ENCODE data around the gene TEX2.

Gene TEX2, protein sequence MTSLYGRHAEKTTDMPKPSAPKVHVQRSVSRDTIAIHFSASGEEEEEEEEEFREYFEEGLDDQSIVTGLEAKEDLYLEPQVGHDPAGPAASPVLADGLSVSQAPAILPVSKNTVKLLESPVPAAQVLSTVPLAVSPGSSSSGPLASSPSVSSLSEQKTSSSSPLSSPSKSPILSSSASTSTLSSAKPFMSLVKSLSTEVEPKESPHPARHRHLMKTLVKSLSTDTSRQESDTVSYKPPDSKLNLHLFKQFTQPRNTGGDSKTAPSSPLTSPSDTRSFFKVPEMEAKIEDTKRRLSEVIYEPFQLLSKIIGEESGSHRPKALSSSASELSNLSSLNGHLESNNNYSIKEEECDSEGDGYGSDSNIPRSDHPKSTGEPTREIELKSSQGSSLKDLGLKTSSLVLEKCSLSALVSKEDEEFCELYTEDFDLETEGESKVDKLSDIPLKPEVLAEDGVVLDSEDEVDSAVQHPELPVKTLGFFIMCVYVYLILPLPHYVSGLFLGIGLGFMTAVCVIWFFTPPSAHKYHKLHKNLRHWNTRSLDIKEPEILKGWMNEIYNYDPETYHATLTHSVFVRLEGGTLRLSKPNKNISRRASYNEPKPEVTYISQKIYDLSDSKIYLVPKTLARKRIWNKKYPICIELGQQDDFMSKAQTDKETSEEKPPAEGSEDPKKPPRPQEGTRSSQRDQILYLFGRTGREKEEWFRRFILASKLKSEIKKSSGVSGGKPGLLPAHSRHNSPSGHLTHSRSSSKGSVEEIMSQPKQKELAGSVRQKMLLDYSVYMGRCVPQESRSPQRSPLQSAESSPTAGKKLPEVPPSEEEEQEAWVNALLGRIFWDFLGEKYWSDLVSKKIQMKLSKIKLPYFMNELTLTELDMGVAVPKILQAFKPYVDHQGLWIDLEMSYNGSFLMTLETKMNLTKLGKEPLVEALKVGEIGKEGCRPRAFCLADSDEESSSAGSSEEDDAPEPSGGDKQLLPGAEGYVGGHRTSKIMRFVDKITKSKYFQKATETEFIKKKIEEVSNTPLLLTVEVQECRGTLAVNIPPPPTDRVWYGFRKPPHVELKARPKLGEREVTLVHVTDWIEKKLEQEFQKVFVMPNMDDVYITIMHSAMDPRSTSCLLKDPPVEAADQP

DNA sequence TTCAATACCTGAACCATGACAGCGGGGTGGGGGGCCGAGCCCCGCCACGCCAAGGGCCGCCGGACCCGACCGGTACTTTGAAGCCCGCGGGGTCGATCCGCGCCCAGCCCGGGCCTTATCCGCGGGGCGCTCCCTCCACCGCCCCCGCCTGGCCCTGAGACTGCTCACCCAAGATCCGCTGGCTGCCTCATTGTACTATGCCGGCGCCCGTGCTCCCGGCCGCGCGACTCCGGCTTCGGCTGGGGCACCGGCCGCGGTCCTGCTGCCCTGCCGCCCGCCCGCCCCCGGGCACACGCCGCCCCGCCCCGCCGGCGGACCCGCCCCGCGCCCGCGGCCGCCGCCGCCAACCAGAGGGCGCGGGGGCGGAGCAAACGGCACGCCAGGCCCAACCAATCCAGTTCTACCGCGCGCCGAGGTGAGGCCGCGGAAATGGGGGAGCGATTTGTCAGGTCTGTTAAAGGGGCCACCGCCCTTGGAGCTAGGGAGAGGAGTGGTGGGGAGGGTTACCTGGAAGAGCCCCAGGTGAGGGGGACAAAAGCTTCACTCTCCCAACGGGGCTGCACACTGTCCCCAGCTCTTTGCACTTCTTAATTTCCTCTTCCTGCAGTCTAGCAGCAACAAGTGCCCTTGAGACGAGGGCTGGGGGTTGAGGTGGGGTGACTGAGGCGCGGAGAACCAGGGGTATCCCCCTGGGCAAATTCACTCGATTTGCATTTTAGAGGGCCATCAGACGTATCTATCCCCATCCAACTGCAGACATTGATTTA lies at the start of gene TEX2:
Gene TEX2, minus strand, starts transcription at position 261 of the 767 bp plus-strand sequence. CDS start 49,043 bp downstream, outside the sequence.
- DNase-seq, result peak; percentile 78

DNA sequence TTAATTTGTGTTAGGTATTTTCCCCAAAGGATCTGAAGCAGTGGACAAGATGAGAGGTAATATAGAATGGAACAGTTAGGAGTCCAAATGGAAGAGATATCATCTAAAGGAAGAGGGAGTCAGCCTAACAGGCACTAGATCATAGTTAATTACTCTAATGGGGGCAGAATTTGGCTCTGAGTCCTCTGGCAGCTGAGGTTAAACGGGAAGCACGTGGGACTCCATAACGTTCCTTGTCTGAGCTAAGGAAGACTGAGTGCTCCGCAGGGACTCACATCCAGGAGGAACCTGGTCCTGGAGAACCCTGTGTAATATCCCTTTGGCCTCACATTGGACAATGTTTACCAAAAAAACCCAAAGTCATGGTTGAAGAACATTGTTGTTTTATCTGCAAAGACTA lies 46.6 kb upstream of the TEX2 start:
- no peak for DNase-seq

DNA sequence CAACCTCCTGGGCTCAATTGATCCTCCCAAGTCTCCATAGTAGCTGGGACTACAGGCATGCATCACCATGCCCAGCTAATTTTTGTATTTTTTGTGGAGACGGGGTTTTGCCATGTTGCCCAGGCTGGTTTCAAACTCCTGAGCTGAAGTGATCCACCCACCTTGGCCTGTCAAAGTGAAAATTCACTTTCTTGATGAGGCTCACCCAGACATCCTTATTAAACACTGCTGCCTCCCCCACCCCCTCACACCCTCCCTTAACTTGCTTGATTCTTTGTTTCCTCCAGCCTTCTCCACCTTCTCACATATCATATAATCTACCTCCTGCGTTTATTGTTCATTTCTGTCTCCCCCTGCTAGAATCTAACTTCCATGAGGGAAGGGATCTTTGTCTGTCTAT lies 46.0 kb upstream of the TEX2 start:
- no peak for DNase-seq

DNA sequence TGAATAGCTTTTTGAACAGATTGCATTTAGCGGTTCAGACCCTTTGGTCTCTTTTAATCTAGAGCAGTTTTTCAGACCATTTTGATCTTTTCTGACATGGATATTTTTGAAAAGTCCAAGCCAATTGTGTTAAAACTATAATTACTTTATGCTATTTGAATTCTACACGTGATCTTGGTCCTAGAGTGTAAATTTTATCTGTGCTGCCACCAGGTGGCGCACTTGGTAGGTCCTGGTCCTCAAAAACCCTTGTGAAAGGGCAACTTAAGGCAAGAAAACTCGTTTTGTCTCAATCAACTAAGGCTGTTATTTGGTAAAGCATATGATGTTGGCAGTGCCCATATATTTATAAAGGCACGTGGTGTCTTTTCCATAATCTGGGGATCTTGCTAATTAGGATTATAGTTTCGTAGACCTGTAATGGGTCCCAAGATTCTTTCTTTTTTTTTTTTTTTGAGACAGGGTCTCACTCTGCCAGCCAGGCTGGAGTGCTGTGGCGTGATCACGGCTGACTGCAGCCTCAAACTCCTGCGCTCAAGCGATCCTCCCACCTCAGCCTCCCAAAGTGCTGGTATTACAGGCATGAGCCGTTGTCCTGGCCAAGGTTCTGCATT lies 43.9 kb upstream of the TEX2 start:
- peak; percentile 77 for DNase-seq

DNA sequence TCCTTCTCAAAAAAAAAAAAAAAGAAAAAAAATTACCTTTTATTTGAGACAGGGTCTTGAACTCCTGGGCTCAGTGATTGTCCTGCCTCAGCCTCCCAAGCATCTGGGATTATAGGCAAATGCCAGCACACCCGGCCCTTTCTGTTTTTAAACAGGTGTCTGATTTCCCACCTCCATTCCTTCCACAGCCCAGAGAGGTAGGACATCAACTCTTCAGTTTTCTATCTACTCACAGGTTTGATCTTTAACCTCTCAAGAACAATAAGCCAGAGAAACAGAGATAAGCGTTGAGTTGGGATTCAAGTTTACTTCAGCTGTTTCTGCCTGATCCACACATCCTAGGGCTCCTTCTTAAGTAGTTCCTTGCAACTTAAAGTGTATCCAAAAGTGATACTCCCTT lies 41.5 kb upstream of the TEX2 start:
- no peak for DNase-seq

DNA sequence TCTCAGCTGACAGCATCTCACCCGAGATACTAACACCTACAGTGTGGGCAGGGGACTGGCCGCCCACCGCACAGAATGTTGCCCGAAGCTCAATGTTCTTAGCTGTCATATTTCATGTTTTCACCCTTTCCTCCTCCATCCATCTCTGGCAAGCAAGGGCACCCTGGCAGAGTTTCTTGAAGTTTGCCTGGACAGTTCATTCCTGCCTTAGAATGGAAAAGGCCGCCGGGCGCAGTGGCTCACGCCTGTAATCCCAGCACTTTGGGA lies 37.6 kb upstream of the TEX2 start:
- DNase-seq, result no peak

DNA sequence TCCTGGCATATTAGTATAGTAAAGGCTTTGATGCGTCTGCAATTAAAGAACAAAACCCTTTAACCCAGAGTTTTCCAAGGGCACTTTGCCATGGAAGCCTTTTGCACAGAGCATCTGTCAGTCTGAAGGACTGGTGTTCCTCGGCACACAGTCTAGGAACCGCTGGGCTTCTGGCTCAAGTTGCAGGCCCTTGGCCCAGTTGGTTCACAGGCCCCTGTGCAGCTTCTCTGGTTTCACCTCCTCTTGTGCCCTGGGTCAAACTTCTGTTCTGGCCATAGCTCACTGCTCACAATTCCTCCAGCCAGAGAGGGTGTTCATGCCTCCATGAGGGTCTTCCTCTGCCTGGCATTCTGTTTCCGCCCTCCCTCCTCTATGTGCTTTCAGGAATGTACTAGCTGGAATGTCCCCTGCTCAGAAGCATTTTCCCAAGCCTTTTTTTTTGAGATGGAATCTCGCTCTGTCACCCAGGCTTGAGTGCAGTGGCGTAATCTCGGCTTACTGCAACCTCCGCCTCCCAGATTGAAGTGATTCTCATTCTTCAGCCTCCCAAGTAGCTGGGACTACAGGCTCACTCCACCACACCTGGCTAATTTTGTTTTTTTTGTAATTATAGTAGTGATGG lies 34.5 kb upstream of the TEX2 start:
- no peak for DNase-seq

DNA sequence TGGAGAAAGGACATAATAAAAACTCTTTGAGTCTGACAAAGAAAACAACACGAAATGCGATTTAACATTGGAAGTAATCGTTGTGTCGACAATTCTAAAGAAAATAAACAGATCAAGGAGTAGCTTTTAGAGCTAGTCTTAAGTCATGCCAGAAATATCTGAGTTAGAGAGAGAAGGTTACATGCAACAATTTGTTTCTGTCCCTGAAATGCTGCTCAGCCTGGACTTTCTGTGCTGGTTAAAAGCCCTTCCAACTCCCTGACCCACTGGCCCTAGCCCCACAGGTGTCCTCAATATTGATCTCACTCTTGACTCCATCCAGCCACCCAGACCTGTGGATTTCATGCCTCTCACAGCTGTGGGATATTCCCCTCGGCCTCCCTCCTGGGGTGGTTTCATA lies 33.2 kb upstream of the TEX2 start:
- DNase-seq, result no peak

DNA sequence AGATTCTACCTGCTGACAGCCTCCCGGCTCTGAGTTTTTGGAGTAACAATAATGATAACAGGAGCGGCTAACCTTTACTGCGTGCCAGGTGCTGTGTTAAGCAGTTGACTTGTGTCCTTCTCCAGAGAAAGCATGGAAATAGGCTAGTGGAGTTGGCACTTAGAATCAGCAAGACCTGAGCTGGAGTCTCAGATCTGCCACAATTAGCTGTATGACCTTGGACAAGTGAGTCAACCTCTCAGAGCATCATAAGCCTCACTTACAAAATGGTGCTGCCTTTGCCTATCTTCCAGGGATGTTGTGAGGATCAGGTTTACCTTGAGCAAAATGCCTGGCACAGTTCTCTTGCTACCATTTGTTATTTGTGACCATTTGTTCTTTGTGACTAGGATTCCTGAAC lies 32.1 kb upstream of the TEX2 start:
- no peak for DNase-seq

DNA sequence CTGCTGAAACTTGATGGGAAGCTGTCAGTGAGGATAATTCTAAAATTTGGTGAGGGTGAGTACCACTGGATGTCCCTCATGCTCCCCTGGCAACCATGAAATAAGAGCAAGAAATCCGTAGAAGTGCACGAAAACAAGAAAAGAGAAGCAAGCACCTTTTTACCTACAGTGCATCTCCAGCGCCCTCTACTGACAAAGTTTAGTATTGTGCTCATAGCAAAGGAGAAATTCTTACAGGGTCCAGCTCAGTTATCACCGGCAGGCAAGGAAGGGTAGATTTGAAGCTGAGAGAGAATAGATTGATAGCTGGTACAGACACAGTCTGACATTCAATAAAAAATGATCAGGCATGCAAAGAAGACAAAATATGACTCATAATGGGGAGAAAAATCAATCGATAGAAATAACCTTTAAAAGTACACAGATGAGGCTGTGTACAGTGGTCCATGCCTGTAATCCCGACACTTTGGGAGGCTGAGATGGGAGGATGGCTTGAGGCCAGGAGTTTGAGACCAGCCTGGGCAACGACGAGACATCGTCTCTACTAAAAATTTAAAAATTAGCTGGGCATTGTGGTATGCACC lies 28.3 kb upstream of the TEX2 start:
- DNase-seq, result no peak

DNA sequence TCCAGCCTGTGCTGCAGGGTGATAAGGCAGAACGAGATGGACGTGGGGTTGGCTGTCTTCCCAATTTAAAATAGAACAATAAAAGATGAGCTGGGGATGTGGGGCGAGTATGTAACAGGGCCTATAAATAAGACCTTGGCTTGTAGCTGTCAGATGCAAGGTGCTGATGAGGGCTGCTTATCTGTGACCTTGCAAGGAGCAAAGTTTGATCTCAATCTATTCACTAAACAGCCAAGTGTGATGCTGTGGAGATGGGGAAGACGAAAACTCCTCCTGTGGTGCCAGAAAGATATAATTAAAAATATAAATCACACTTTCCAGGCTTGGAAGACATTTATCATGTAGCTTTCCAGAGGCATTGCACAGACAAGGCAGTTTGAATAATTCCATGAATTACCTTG lies 26.7 kb upstream of the TEX2 start:
- DNase-seq, result no peak

DNA sequence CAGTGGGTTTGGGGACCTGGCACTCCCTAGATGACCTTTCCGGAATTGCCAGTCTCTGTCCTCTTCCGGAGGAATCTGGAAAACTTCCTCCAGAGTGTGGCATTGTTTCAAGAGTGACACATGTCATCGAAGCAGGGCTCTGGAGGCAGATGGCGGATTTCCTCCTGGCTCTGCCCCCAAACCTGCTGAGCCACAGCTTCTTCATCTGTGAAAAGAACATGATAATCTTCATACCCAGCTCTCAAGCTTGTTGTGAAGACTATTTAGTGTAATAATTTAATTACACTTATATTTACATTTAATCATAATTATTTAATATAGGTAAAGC lies 19.7 kb upstream of the TEX2 start:
- DNase-seq, result no peak

DNA sequence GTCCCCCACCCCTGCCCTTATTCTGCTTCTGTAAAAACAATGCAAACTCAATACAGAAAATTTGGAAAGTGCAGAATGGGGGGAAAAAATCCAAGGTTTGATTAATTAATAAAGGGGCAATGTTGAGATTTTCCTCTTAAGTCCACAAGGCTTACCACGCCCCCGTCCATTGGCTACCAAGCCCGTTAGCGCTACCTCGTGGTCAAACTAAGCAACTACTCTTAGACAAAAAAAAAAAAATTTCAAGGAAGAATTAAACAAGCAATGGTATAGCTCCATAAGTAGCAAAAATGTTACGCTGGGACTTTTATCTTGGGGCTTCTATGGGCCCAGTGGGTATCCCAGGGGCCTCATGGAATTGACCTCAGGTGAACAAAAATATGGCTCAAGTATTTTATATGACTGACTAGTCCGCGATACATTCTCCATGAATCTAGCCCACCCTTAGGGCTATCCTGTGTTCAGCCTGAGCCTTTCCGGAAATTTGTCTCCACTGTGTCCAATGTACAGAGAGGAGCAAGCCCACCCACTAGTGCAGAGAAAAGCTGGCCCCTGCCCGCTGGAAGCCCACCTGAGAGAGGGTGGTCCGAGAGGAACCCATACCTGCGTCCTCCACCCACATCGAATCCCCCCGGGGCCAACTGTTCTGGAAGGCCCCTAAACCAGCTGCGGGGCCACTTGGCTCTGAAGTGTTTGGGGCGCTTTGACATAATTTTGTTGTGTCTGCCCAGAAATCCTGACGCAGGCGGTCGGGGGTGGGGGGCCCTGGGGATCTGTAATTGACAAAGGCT lies 19.1 kb upstream of the TEX2 start:
- peak; percentile 64 for DNase-seq

DNA sequence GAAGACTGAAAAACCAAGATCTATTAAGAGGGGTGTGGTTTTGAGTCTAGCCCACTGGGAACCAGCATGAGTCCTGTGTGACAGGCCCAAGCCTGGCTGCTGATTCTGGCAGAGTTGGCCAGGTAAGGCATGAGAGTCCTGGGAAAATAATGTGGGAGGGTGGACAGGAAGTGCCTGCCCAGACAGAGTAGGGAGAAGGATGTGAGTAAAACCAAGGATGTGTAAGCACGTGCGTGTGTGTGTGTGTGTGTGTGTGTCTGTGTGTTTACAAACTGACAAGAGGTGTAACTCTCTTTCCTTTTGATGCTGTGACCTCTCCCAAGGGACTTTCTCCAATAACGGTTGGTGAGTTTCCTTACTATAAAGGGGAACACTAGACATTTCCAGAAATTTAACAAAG lies 15.6 kb upstream of the TEX2 start:
- no peak for DNase-seq

DNA sequence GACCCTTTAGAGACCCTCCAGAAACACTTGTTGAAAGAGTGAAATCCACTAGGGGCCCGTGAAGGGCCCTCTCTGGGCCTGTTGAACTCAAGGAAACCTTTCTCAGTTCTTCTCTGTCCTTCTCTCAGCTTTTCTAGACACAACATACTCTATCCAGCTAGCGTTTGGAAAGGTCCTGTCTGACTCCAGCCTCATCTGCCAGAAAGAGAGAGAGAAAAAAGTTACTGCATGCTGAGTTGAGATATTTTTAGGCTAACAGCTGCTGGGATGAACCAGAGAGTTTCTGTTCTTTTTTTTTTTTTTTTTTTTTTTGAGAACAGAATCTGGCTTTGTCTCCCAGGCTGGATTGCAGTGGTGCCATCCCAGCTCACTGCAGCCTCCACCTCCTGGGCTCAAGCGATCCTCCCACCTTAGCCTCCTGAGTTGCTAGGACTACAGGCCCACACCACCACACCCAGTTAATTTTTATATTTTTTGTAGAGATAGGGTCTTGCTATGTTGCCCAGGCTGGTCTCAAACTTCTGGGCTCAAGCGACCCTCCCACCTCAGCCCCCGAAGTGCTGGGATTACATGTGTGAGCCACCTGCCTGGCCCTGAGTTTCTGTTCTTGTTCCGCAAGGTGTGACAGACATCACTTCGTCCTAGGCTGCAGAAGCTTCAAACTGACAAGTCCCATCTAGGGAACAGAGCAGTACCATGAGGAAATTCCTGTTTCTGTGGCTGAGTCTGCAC lies 14.9 kb upstream of the TEX2 start:
- DNase-seq, result no peak

DNA sequence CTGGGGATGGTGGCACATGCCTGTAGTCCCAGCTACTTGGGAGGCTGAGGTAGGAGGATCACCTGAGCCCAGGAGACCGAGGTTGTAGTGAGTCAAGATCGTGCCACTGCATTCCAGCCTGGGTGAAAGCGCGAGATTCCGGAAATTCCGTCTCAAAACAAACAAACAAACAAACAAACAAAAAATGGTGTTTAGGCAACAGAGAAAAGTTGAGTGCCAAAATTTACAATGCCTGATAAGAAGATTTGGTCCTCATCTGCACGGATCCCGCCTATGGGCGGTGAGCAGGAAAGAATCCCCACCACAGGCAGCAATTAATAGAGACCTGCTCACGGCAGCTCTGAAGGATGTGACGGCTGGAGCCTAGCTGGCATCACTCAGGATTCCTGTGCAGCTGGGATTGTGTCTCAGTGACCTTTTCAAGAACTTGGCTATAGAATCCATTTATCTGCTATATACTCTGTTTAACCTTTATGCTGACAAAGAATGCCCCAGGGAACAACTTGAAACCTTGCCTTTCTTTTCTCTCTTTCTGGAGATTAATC lies 14.0 kb upstream of the TEX2 start:
- no peak for DNase-seq

DNA sequence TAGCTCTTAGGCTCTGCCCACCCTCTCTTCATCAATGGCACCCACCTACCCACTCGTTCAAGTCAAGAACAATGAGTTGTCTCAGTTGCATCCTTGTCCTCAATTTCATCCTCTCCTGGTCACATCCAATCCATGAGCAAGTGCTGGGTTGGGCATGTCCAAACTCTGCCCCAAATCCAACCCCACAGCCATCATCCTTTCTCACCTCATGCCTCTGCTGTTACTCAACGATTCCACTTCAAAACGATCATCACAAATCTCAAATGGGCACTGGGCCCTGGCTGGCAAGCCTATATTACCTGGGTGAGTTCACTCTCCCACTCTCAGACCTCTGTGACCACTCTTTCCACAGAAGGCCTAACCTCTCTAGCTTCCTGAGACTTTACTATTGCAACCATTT lies 12.0 kb upstream of the TEX2 start:
- DNase-seq, result no peak

DNA sequence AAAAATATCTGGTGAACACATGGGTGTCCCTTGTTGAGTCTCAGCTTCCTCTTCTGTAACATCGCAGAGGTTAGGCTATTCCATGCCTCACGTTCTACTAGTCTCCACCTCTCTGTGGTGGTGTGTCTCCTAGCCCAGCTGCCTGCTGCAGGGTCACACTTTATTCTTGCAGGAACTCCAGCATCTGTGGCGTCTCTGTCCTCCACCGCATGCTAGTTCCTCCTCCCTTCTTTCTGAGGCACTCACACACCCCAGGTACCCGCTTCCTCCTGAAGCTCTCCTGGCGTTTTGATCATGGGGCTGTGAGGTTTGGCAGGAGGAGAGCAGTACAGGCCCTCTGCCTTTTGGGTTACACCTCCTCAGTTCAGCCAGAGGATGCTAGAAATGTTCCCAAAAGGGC lies 9.9 kb upstream of the TEX2 start:
- DNase-seq, result no peak

DNA sequence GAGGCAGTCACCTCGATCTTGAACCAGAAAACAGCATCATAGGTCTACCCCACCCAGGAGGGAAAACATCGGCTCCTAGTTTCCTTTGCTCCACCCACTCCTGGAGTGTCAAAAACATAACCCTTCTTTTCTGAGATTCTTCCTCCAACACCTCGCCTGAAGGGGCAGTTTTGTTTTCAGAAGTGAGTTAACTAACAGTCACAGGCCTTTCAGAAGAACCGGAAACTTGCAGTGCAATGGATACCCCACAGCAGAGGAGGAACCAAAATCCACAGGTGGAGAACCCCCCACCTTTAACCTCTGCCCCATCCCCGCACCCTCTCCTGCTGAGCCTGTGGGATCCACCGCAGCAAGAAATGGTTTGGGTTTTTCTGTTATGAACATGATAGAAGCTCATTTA lies 7.8 kb upstream of the TEX2 start:
- DNase-seq, result no peak

Measured in KG1 (cell line).